CD4-positive, alpha-beta T cell treated with Interferon alpha-2 for 1 hour (primary cell): ENCODE results near the gene INSYN2B.

Experiments used
- DNase-seq, 2 donors: peaks; one replicate each; pipeline ENCODE4 v3.0.0-alpha.2; 2020 to 2022

INSYN2B gene

GRCh38 chr5:169980418-169981053 lies at the start of gene INSYN2B:
Gene INSYN2B, minus strand, starts transcription at chr5:169980495. Its CDS starts 96,597 bp downstream, at chr5:169883898.
- no peak for DNase-seq

GRCh38 chr5:170028124-170028523 lies 47.8 kb upstream of the INSYN2B start:
- DNase-seq: no peak

GRCh38 chr5:170025853-170026252 lies 45.6 kb upstream of the INSYN2B start:
- no peak for DNase-seq

- DNase-seq: no peak
Measured at GRCh38 chr5:170021506-170021905, 41.2 kb upstream of the INSYN2B start.

GRCh38 chr5:170020423-170020822 lies 40.1 kb upstream of the INSYN2B start:
- no peak for DNase-seq

GRCh38 chr5:170012622-170013021 lies 32.3 kb upstream of the INSYN2B start:
- no peak for DNase-seq

- DNase-seq: no peak
Measured at GRCh38 chr5:170011751-170012150, 31.5 kb upstream of the INSYN2B start.

- DNase-seq: no peak
Measured at GRCh38 chr5:170010595-170010994, 30.3 kb upstream of the INSYN2B start.

- DNase-seq: no peak
Measured at GRCh38 chr5:170008376-170008775, 28.1 kb upstream of the INSYN2B start.

- DNase-seq: no peak
Measured at GRCh38 chr5:170006021-170006420, 25.7 kb upstream of the INSYN2B start.

GRCh38 chr5:170000155-170000554 lies 19.9 kb upstream of the INSYN2B start:
- no peak for DNase-seq

GRCh38 chr5:169999621-170000020 lies 19.3 kb upstream of the INSYN2B start:
- DNase-seq: no peak

- no peak for DNase-seq
Measured at GRCh38 chr5:169997798-169998197, 17.5 kb upstream of the INSYN2B start.

GRCh38 chr5:169993485-169993790 lies 13.1 kb upstream of the INSYN2B start:
- no peak for DNase-seq

- no peak for DNase-seq
Measured at GRCh38 chr5:169992789-169993484, 12.6 kb upstream of the INSYN2B start.

- no peak for DNase-seq
Measured at GRCh38 chr5:169991115-169991869, 11.0 kb upstream of the INSYN2B start.

- DNase-seq: no peak
Measured at GRCh38 chr5:169989365-169989764, 9.1 kb upstream of the INSYN2B start.

- no peak for DNase-seq
Measured at GRCh38 chr5:169988947-169989346, 8.7 kb upstream of the INSYN2B start.

GRCh38 chr5:169988206-169988605 lies 7.9 kb upstream of the INSYN2B start:
- DNase-seq: no peak

- no peak for DNase-seq
Measured at GRCh38 chr5:169979871-169980270, 424 bp downstream of the INSYN2B start.

- DNase-seq: no peak
Measured at GRCh38 chr5:169978714-169979113, 1.6 kb downstream of the INSYN2B start.

- DNase-seq: no peak
Measured at GRCh38 chr5:169974121-169974770, 6.0 kb downstream of the INSYN2B start.

- DNase-seq: no peak
Measured at GRCh38 chr5:169973056-169973455, 7.2 kb downstream of the INSYN2B start.

- no peak for DNase-seq
Measured at GRCh38 chr5:169971780-169972179, 8.5 kb downstream of the INSYN2B start.
